NCI-H2196 (cell line): Measurements from ENCODE around the gene HCRT.
A peak's percentile ranks its signal among the peaks of the same experiment; 100 is the strongest.
"Not testable (repeated sequence)": the region's sequence is repeated elsewhere in the genome, so short reads cannot be mapped to it uniquely, and the experiment has no call there.

Experiments used
- DNase-seq: peaks from one replicate; lab custom pipeline; 2025; ENCODE audit not compliant: unreplicated experiment; lab: John Stamatoyannopoulos, UW

HCRT gene

GRCh38 chr17:42141382-42141781 lies 43.9 kb downstream of the HCRT start:
- DNase-seq = no peak

DNA sequence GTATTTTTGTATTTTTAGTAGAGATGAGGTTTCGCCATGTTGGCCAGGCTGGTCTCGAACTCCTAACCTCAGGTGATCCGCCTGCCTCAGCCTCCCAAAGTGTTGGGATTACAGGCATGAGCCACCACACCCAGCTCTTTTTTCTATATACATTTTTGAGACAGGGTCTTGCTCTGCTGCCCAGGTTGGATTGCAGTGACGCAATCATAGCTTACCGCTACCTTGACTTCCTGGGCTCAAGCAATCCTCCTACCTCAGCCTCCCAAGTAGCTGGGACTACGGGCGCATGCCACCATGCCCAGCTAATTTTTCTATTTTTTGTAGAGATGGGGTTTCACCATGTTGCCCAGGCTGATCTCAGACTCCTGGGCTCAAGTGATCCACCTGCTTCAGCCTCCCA lies 44.6 kb downstream of the HCRT start:
- not testable (repeated sequence) for DNase-seq

- DNase-seq = no peak
Observed at GRCh38 chr17:42138749-42139492, 46.3 kb downstream of the HCRT start.

DNA sequence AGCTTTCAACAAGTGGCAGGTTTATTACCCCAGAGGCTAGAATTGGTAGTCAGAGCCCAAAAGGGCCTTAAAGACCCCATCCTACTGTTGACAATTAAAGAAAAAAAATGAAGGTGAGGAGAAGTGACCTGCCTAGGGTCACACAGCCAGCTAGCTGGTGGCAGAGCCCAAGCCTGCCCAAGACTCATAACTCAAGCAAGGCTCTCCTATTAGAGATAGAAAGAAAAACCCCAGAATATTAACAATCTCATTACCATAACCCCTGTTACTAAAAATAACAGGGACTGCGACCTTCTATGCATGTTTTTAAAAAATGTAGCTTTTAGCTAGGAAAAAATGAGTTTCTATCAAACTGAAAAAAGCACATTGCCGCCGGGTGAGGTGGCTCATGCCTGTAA lies 48.6 kb downstream of the HCRT start:
- DNase-seq = no peak

GRCh38 chr17:42135664-42136653 lies 49.3 kb downstream of the HCRT start:
- DNase-seq = peak; percentile 53

GRCh38 chr17:42135151-42135550 lies 50.1 kb downstream of the HCRT start:
- no peak for DNase-seq
